CD8-positive, alpha-beta memory T cell (primary cell): Measurements from ENCODE around the gene PPP1R14B. TPM values are rescaled to one million over a fixed set of nuclear protein-coding genes. Genes with fewer than 3 reads are reported as not detected.

Source experiments
- CTCF ChIA-PET: fragments of 350-600 bp; sonication (Branson Sonifier 250); formaldehyde crosslinking; loops from one replicate; lab custom pipeline; 2021; ENCODE audit warnings: antibody characterized with exemption; lab: Charles Lee
- POLR2A ChIA-PET: fragments of 350-600 bp; sonication (Branson Sonifier 250); formaldehyde crosslinking; loops from one replicate; lab custom pipeline; 2021; ENCODE audit warnings: antibody characterized with exemption; lab: Charles Lee
- DNase-seq, 5 donors: peaks; one replicate each; pipeline versions ENCODE4 v3.0.0 to v3.0.0-alpha.2; 2020 to 2022; ENCODE audit warnings: mixed read lengths in 1 of 5
- H3K27ac ChIP-seq: one replicate; pipeline ENCODE4 v1.7.0; 2013; ENCODE audit warnings: low read depth, mild to moderate bottlenecking, low read length, moderate library complexity
- H3K27me3 ChIP-seq: 2 replicates; pipeline ENCODE4 v1.7.0; 2013; ENCODE audit warnings: low read length, mild to moderate bottlenecking; ENCODE audit not compliant: insufficient read depth, poor library complexity, severe bottlenecking
- H3K36me3 ChIP-seq: 2 replicates; pipeline ENCODE4 v1.7.0; 2013; ENCODE audit warnings: mild to moderate bottlenecking, low read length, moderate library complexity; ENCODE audit not compliant: insufficient read depth
- H3K4me1 ChIP-seq: 2 replicates; pipeline ENCODE4 v1.7.0; 2013; ENCODE audit warnings: mild to moderate bottlenecking, low read length, moderate library complexity; ENCODE audit not compliant: insufficient read depth
- H3K4me3 ChIP-seq: 2 replicates; pipeline ENCODE4 v1.7.0; 2013; ENCODE audit warnings: mild to moderate bottlenecking, low read length
- H3K9me3 ChIP-seq: 2 replicates; pipeline ENCODE4 v1.7.0; 2013; ENCODE audit warnings: mild to moderate bottlenecking, low read length
- H3K27ac Mint-ChIP-seq, 8 donors: one replicate each; pipeline ENCODE4 v1.8.0; 2020 to 2021; ENCODE audit warnings: mixed read lengths in 8 of 8, mild to moderate bottlenecking in 6 of 8, inconsistent platforms in 3 of 8, moderate library complexity in 3 of 8
- H3K27me3 Mint-ChIP-seq, 2 donors: one replicate each; pipeline ENCODE4 v1.8.0; 2020 to 2021; ENCODE audit warnings: mixed read lengths in 2 of 2, mild to moderate bottlenecking in 1 of 2, moderate library complexity in 1 of 2
- H3K36me3 Mint-ChIP-seq, 3 donors: one replicate each; pipeline ENCODE4 v1.8.0; 2020 to 2021; ENCODE audit warnings: mixed read lengths in 3 of 3, inconsistent platforms in 1 of 3, mild to moderate bottlenecking in 1 of 3
- H3K4me1 Mint-ChIP-seq, 3 donors: one replicate each; pipeline ENCODE4 v1.8.0; 2020 to 2021; ENCODE audit warnings: mixed read lengths in 3 of 3, inconsistent platforms in 1 of 3, mild to moderate bottlenecking in 1 of 3
- H3K4me3 Mint-ChIP-seq, 7 donors: one replicate each; pipeline ENCODE4 v1.8.0; 2020 to 2021; ENCODE audit warnings: mixed read lengths in 7 of 7, mild to moderate bottlenecking in 6 of 7, moderate library complexity in 4 of 7, inconsistent platforms in 2 of 7
- H3K9me3 Mint-ChIP-seq, 5 donors: one replicate each; pipeline ENCODE4 v1.8.0; 2020 to 2022; ENCODE audit warnings: mixed read lengths in 5 of 5, mild to moderate bottlenecking in 3 of 5, moderate library complexity in 2 of 5, inconsistent platforms in 1 of 5
- polyA plus RNA-seq: library from polyadenylated mRNA; unstranded; fragments of 300-500 nt; fragmentation: Illumina TruSeq; gene quantifications from one replicate; pipeline ENCODE4 v1.2.3, GENCODE V29; 2021
- total RNA-seq, 2 experiments: library from RNA; stranded (reverse); gene quantifications; one replicate each; pipeline ENCODE4 v1.2.3, GENCODE V29; 2021

Gene PPP1R14B
- total and polyA plus RNA-seq, 3 experiments from 2014 or later, result 57.3 to 381 (median 365) TPM

- no peaks in the 10 kb centered on the region for H3K36me3 ChIP-seq
- H3K4me1 ChIP-seq, result peaks cover 26% of the 10 kb centered on the region
- Mint-ChIP-seq H3K27ac (peak within 1 kb of the TSS in 5 of 8 donors; percentile 65 to 84 (median 82)), H3K36me3 (peaks cover 0 to 10% (median 0%) of the 10 kb centered on the region in 3 donors), H3K4me3 (peak within 1 kb of the TSS; percentile 84 to 96 (median 88)), H3K4me1 (peaks cover 12 to 37% (median 15%) of the 10 kb centered on the region in 3 donors), H3K9me3 (no peaks in the 10 kb centered on the region), H3K27me3 (no peaks in the 10 kb centered on the region)
- H3K4me3 ChIP-seq, result peak within 1 kb of the TSS; percentile 66
- H3K27ac ChIP-seq, result peak within 1 kb of the TSS; percentile 65
- H3K9me3 ChIP-seq, result no peaks in the 10 kb centered on the region
- CTCF ChIA-PET, result interaction anchor here (0.8 to 13.4 kb wide), 19 partner anchors 8 to 91 kb away, joined by 3 to 124 read pairs (median 6); partner anchors contain the start of genes CATSPERZ, DNAJC4, ESRRA and FERMT3
- DNase-seq, result peak; percentile 50 to 79 (median 61)
- H3K27me3 ChIP-seq, result no peaks in the 10 kb centered on the region
- POLR2A ChIA-PET, result interaction anchor here (0.5 to 2.3 kb wide), 6 partner anchors 9 to 57 kb away, joined by 3 to 9 read pairs (median 3); partner anchors contain the start of gene FERMT3
Observed at GRCh38 chr11:64251016-64251752, 4.4 kb upstream of the PPP1R14B start, which contains the start of gene PLCB3. PLCB3 (plus strand) TSS chr11:64251530; CDS start chr11:64251650, 120 bp downstream.

GRCh38 chr11:64250415-64251015 lies 3.8 kb upstream of the PPP1R14B start:
- DNase-seq, result no peak
- ChIA-PET CTCF (interaction anchor here (0.9 to 13.4 kb wide), 16 partner anchors 9 to 67 kb away, joined by 3 to 124 read pairs (median 6); partner anchors contain the start of genes CATSPERZ, DNAJC4, ESRRA and FERMT3), POLR2A (interaction anchor here (0.6 to 2.3 kb wide), 6 partner anchors 8 to 58 kb away, joined by 3 to 7 read pairs (median 4); partner anchors contain the start of genes FERMT3 and FKBP2)
- Histone ChIP-seq H3K27me3 (no peaks in the 10 kb centered on the region), H3K27ac (no peak overlapping the region), H3K9me3 (no peaks in the 10 kb centered on the region), H3K36me3 (no peaks in the 10 kb centered on the region), H3K4me3 (peak overlapping the region; percentile 23), H3K4me1 (peaks cover 31% of the 10 kb centered on the region)
- peak overlapping the region; percentile 43 to 88 (median 85) for H3K4me3 Mint-ChIP-seq
- H3K27me3 Mint-ChIP-seq, result no peaks in the 10 kb centered on the region
- H3K4me1 Mint-ChIP-seq, result peaks cover 15 to 44% (median 21%) of the 10 kb centered on the region in 3 donors
- H3K9me3 Mint-ChIP-seq, result no peaks in the 10 kb centered on the region
- peak overlapping the region in 2 of 8 donors; percentile 65 to 81 for H3K27ac Mint-ChIP-seq
- H3K36me3 Mint-ChIP-seq, result peaks cover 0 to 6% (median 0%) of the 10 kb centered on the region in 3 donors

GRCh38 chr11:64249563-64250414 lies 3.0 kb upstream of the PPP1R14B start:
- ChIA-PET CTCF (interaction anchor here (0.9 to 13.4 kb wide), 14 partner anchors 9 to 68 kb away, joined by 3 to 124 read pairs (median 6); partner anchors contain the start of genes CATSPERZ, DNAJC4, ESRRA and FERMT3), POLR2A (interaction anchor here (0.8 to 2.3 kb wide), 4 partner anchors 9 to 43 kb away, joined by 3 to 7 read pairs (median 4); partner anchors contain the start of genes FERMT3 and FKBP2)
- Mint-ChIP-seq H3K36me3 (peaks cover 0 to 3% (median 0%) of the 10 kb centered on the region in 3 donors), H3K4me3 (peak overlapping the region; percentile 28 to 88 (median 53)), H3K4me1 (peaks cover 21 to 51% (median 21%) of the 10 kb centered on the region in 3 donors), H3K9me3 (no peaks in the 10 kb centered on the region), H3K27me3 (no peaks in the 10 kb centered on the region), H3K27ac (peak overlapping the region in 2 of 8 donors; percentile 17 to 81)
- Histone ChIP-seq H3K36me3 (no peaks in the 10 kb centered on the region), H3K27ac (no peak overlapping the region), H3K4me1 (peaks cover 39% of the 10 kb centered on the region), H3K9me3 (no peaks in the 10 kb centered on the region), H3K4me3 (no peak overlapping the region), H3K27me3 (no peaks in the 10 kb centered on the region)
- DNase-seq, result no peak

- H3K4me3 Mint-ChIP-seq, result peak overlapping the region in 2 of 7 donors; percentile 12 to 88
- no peaks in the 10 kb centered on the region for H3K27me3 ChIP-seq
- POLR2A ChIA-PET, result interaction anchor here (0.9 to 4.3 kb wide), 2 partner anchors 18 to 21 kb away, joined by 3 to 44 read pairs; no protein-coding TSS in a partner anchor
- peaks cover 40% of the 10 kb centered on the region for H3K4me1 ChIP-seq
- H3K9me3 Mint-ChIP-seq, result no peaks in the 10 kb centered on the region
- CTCF ChIA-PET, result interaction anchor here (1.4 to 13.4 kb wide), 4 partner anchors 19 to 64 kb away, joined by 4 to 124 read pairs (median 52); partner anchors contain the start of genes CATSPERZ, DNAJC4, ESRRA and STIP1
- DNase-seq, result no peak
- no peaks in the 10 kb centered on the region for H3K27me3 Mint-ChIP-seq
- peak overlapping the region in 2 of 8 donors; percentile 61 to 82 for H3K27ac Mint-ChIP-seq
- H3K9me3 ChIP-seq, result no peaks in the 10 kb centered on the region
- H3K4me1 Mint-ChIP-seq, result peaks cover 21 to 55% (median 21%) of the 10 kb centered on the region in 3 donors
- H3K36me3 ChIP-seq, result no peaks in the 10 kb centered on the region
- no peak overlapping the region for H3K27ac ChIP-seq
- H3K4me3 ChIP-seq, result no peak overlapping the region
- peaks cover 0 to 6% (median 0%) of the 10 kb centered on the region in 3 donors for H3K36me3 Mint-ChIP-seq
Observed at GRCh38 chr11:64249038-64249437, 2.3 kb upstream of the PPP1R14B start.

- no peaks in the 10 kb centered on the region for H3K27me3 Mint-ChIP-seq
- no peak for DNase-seq
- peak overlapping the region in 5 of 7 donors; percentile 12 to 88 (median 84) for H3K4me3 Mint-ChIP-seq
- H3K36me3 Mint-ChIP-seq, result peaks cover 0 to 10% (median 0%) of the 10 kb centered on the region in 3 donors
- peaks cover 20 to 55% (median 23%) of the 10 kb centered on the region in 3 donors for H3K4me1 Mint-ChIP-seq
- Histone ChIP-seq H3K9me3 (no peaks in the 10 kb centered on the region), H3K27me3 (no peaks in the 10 kb centered on the region), H3K4me3 (no peak overlapping the region), H3K36me3 (no peaks in the 10 kb centered on the region), H3K4me1 (peaks cover 40% of the 10 kb centered on the region), H3K27ac (no peak overlapping the region)
- ChIA-PET POLR2A (interaction anchor here (4.3 kb wide), 1 partner anchor 21 kb away, joined by 44 read pairs; no protein-coding TSS in a partner anchor), CTCF (interaction anchor here (8.1 to 13.4 kb wide), 2 partner anchors 22 to 54 kb away, joined by 97 to 124 read pairs; partner anchors contain the start of genes CATSPERZ and ESRRA)
- no peaks in the 10 kb centered on the region for H3K9me3 Mint-ChIP-seq
- H3K27ac Mint-ChIP-seq, result peak overlapping the region in 1 of 8 donors; percentile 82
Observed at GRCh38 chr11:64248578-64248977, 1.8 kb upstream of the PPP1R14B start.

GRCh38 chr11:64247729-64248531 lies 1.2 kb upstream of the PPP1R14B start:
- no peaks in the 10 kb centered on the region for H3K9me3 Mint-ChIP-seq
- no peak for DNase-seq

More at GRCh38 chr11:64247729-64248531, 1.2 kb upstream of the PPP1R14B start:
- Histone ChIP-seq H3K4me1 (peaks cover 42% of the 10 kb centered on the region), H3K27ac (peak overlapping the region; percentile 67), H3K36me3 (no peaks in the 10 kb centered on the region), H3K27me3 (no peaks in the 10 kb centered on the region), H3K9me3 (no peaks in the 10 kb centered on the region), H3K4me3 (no peak overlapping the region)
- H3K36me3 Mint-ChIP-seq, result peaks cover 0 to 15% (median 0%) of the 10 kb centered on the region in 3 donors
- peaks cover 26 to 56% (median 28%) of the 10 kb centered on the region in 3 donors for H3K4me1 Mint-ChIP-seq
- H3K27me3 Mint-ChIP-seq, result no peaks in the 10 kb centered on the region
- ChIA-PET POLR2A (interaction anchor here (0.6 to 4.3 kb wide), 5 partner anchors 18 to 70 kb away, joined by 3 to 44 read pairs (median 8); partner anchors contain the start of genes ESRRA, NUDT22, PRDX5 and TRPT1), CTCF (interaction anchor here (0.9 to 13.4 kb wide), 4 partner anchors 16 to 55 kb away, joined by 4 to 124 read pairs (median 80); partner anchors contain the start of genes CATSPERZ, ESRRA and FERMT3)
- H3K4me3 Mint-ChIP-seq, result peak overlapping the region; percentile 74 to 88 (median 78)
- peak overlapping the region in 6 of 8 donors; percentile 14 to 89 (median 82) for H3K27ac Mint-ChIP-seq
